Neuronal stem cell (in vitro differentiated cells): ENCODE results near the gene DMGDH.

Source experiments
- DNase-seq: peaks from one replicate; pipeline ENCODE4 v3.0.0-alpha.2; 2013; ENCODE audit warnings: low spot score
- H2AFZ ChIP-seq: one replicate; pipeline ENCODE4 v1.6.1; 2013; ENCODE audit warnings: mild to moderate bottlenecking, low read length, inconsistent platforms
- H2AK5ac ChIP-seq: 2 replicates; pipeline ENCODE4 v1.6.1; 2013; ENCODE audit warnings: low read depth, mild to moderate bottlenecking, inconsistent platforms, low read length, moderate library complexity, mixed read lengths
- H2BK120ac ChIP-seq: 2 replicates; pipeline ENCODE4 v1.6.1; 2013; ENCODE audit warnings: low read depth, mild to moderate bottlenecking, inconsistent platforms, low read length, moderate library complexity, mixed read lengths
- H2BK12ac ChIP-seq: one replicate; pipeline ENCODE4 v1.6.1; 2013; ENCODE audit warnings: low read length, inconsistent platforms
- H2BK15ac ChIP-seq: 2 replicates; pipeline ENCODE4 v1.6.1; 2013; ENCODE audit warnings: mild to moderate bottlenecking, low read length, inconsistent platforms, mixed read lengths
- H2BK5ac ChIP-seq: one replicate; pipeline ENCODE4 v1.6.1; 2013; ENCODE audit warnings: inconsistent platforms, mild to moderate bottlenecking, low read length, moderate library complexity
- H3K14ac ChIP-seq: one replicate; pipeline ENCODE4 v1.6.1; 2013; ENCODE audit warnings: low read length, inconsistent platforms
- H3K18ac ChIP-seq: 2 replicates; pipeline ENCODE4 v1.6.1; 2013; ENCODE audit warnings: low read length, inconsistent platforms
- H3K23ac ChIP-seq: 2 replicates; pipeline ENCODE4 v1.6.1; 2013; ENCODE audit warnings: low read depth, mild to moderate bottlenecking, mixed read lengths, low read length, inconsistent platforms; ENCODE audit not compliant: poor library complexity
- H3K27ac ChIP-seq: replicated peaks from 3 replicates; pipeline ENCODE4 v1.5.1; 2013; ENCODE audit warnings: low read length, inconsistent platforms
- H3K27me3 ChIP-seq, 3 experiments: 2 replicates each; pipeline ENCODE4 v1.6.1; 2013; ENCODE audit warnings: low read length in 3 of 3, mild to moderate bottlenecking in 2 of 3, inconsistent platforms in 1 of 3, low read depth in 1 of 3, mixed read lengths in 1 of 3, moderate library complexity in 1 of 3; ENCODE audit not compliant: control insufficient read depth in 3 of 3, insufficient read depth in 3 of 3
- H3K36me3 ChIP-seq, 2 donors: replicated peaks in 1 of 2; 2 replicates each; pipeline ENCODE4 v1.6.1; 2013; ENCODE audit warnings: low read length in 2 of 2; ENCODE audit not compliant: control insufficient read depth in 2 of 2, insufficient read depth in 2 of 2
- H3K4ac ChIP-seq: 2 replicates; pipeline ENCODE4 v1.6.1; 2013; ENCODE audit warnings: inconsistent platforms, mild to moderate bottlenecking, low read length, moderate library complexity
- H3K4me1 ChIP-seq, 2 donors: 1 replicate in 1 of 2; 2 replicates in 1 of 2; pipeline ENCODE4 v1.6.1; 2013; ENCODE audit warnings: low read length in 2 of 2, low read depth in 1 of 2; ENCODE audit not compliant: control insufficient read depth in 2 of 2, insufficient read depth in 1 of 2
- H3K4me2 ChIP-seq: one replicate; pipeline ENCODE4 v1.6.1; 2013; ENCODE audit warnings: mild to moderate bottlenecking, low read length, inconsistent platforms; ENCODE audit not compliant: insufficient read depth, poor library complexity, severe bottlenecking
- H3K4me3 ChIP-seq, 2 donors: 2 replicates each; pipeline ENCODE4 v1.5.1; 2013; ENCODE audit warnings: low read length in 2 of 2, mild to moderate bottlenecking in 2 of 2, inconsistent platforms in 1 of 2, moderate library complexity in 1 of 2
- H3K79me1 ChIP-seq: one replicate; pipeline ENCODE4 v1.6.1; 2013; ENCODE audit warnings: low read depth, mild to moderate bottlenecking, inconsistent platforms, low read length, moderate library complexity
- H3K9ac ChIP-seq: one replicate; pipeline ENCODE4 v1.6.1; 2013; ENCODE audit warnings: mild to moderate bottlenecking, low read depth, low read length, inconsistent platforms; ENCODE audit not compliant: poor library complexity
- H3K9me3 ChIP-seq, 2 donors: replicated peaks in 1 of 2; 2 replicates each; pipeline versions ENCODE3 to v1.6.1; 2013; ENCODE audit warnings: low read length in 2 of 2, mild to moderate bottlenecking in 2 of 2, inconsistent platforms in 1 of 2, low read depth in 1 of 2, mixed read lengths in 1 of 2, moderate library complexity in 1 of 2; ENCODE audit not compliant: control insufficient read depth in 2 of 2, insufficient read depth in 1 of 2
- H4K8ac ChIP-seq: one replicate; pipeline ENCODE4 v1.6.1; 2013; ENCODE audit warnings: low read depth, mild to moderate bottlenecking, inconsistent platforms, low read length, moderate library complexity
- H4K91ac ChIP-seq: one replicate; pipeline ENCODE4 v1.6.1; 2013; ENCODE audit warnings: low read length, low read depth, mild to moderate bottlenecking, inconsistent platforms; ENCODE audit not compliant: poor library complexity
- WGBS, 2 donors: extraction: QIAGEN DNeasy Blood & Tissue Kit; methylation state at CpG; one replicate each; pipeline ENCODE4 v1.1.7; 2013; ENCODE audit warnings: missing lambda C conversion rate in 2 of 2, mixed read lengths in 1 of 2; ENCODE audit not compliant: insufficient read length in 2 of 2, insufficient replicate concordance in 1 of 2; ENCODE audit errors: extremely low coverage in 2 of 2; 5-methylcytosine and 5-hydroxymethylcytosine counted together

DMGDH gene

GRCh38 chr5:78959767-78960166 is 109.7 kb downstream of the DMGDH start:
- no peak overlapping the region for H3K9ac ChIP-seq
- peaks cover 0 to 4% of the 10 kb centered on the region in 2 donors for H3K4me1 ChIP-seq
- no peak overlapping the region for H3K18ac ChIP-seq
- no peak overlapping the region for H3K4ac ChIP-seq
- no peak overlapping the region for H3K14ac ChIP-seq
- no peak overlapping the region for H4K8ac ChIP-seq
- no peak overlapping the region for H2BK5ac ChIP-seq
- H3K36me3 ChIP-seq, result peaks cover 0 to 23% of the 10 kb centered on the region in 2 donors
- H3K9me3 ChIP-seq, result no peaks in the 10 kb centered on the region
- no peaks in the 10 kb centered on the region for H3K79me1 ChIP-seq
- no peak overlapping the region for H2AK5ac ChIP-seq
- no peak overlapping the region for H3K4me3 ChIP-seq
- H2BK15ac ChIP-seq, result no peak overlapping the region
- DNase-seq, result no peak
- H2BK120ac ChIP-seq, result no peak overlapping the region
- H4K91ac ChIP-seq, result no peak overlapping the region
- no peak overlapping the region for H3K23ac ChIP-seq
- no peak overlapping the region for H2AFZ ChIP-seq
- H3K4me2 ChIP-seq, result no peak overlapping the region
- WGBS, 2 donors, result no CpG with 5 or more reads among the region's 1 CpG
- no peak overlapping the region for H3K27ac ChIP-seq
- no peaks in the 10 kb centered on the region for H3K27me3 ChIP-seq
- H2BK12ac ChIP-seq, result no peak overlapping the region

GRCh38 chr5:78958672-78959445 is 110.6 kb downstream of the DMGDH start:
- Histone ChIP-seq H2AFZ (no peak overlapping the region), H3K79me1 (no peaks in the 10 kb centered on the region), H2BK15ac (no peak overlapping the region), H4K8ac (no peak overlapping the region), H3K23ac (no peak overlapping the region), H4K91ac (no peak overlapping the region), H3K9ac (no peak overlapping the region), H2AK5ac (no peak overlapping the region), H2BK120ac (no peak overlapping the region), H3K4me1 (peaks cover 0 to 4% of the 10 kb centered on the region in 2 donors), H3K14ac (no peak overlapping the region), H3K27me3 (no peaks in the 10 kb centered on the region), H3K36me3 (peaks cover 0 to 19% of the 10 kb centered on the region in 2 donors), H3K4me3 (no peak overlapping the region), H3K18ac (no peak overlapping the region), H3K4ac (no peak overlapping the region), H2BK12ac (no peak overlapping the region), H3K4me2 (no peak overlapping the region), H3K9me3 (no peaks in the 10 kb centered on the region), H3K27ac (no peak overlapping the region), H2BK5ac (no peak overlapping the region)
- WGBS, 2 donors, result no CpG with 5 or more reads among the region's 3 CpGs
- DNase-seq, result no peak

GRCh38 chr5:78956901-78957300 is 112.6 kb downstream of the DMGDH start:
- H3K4me1 ChIP-seq, result peaks cover 0 to 4% of the 10 kb centered on the region in 2 donors
- no peak overlapping the region for H3K14ac ChIP-seq
- H2BK15ac ChIP-seq, result no peak overlapping the region
- no peak for DNase-seq
- no peaks in the 10 kb centered on the region for H3K27me3 ChIP-seq
- H3K36me3 ChIP-seq, result peaks cover 0 to 7% of the 10 kb centered on the region in 2 donors
- no peak overlapping the region for H3K27ac ChIP-seq
- no peak overlapping the region for H3K4me3 ChIP-seq
- no peaks in the 10 kb centered on the region for H3K9me3 ChIP-seq
- H3K23ac ChIP-seq, result no peak overlapping the region
- no CpG with 5 or more reads among the region's 1 CpG for WGBS, 2 donors
- H3K9ac ChIP-seq, result no peak overlapping the region
- no peak overlapping the region for H2AK5ac ChIP-seq
- H3K18ac ChIP-seq, result no peak overlapping the region
- H2AFZ ChIP-seq, result no peak overlapping the region
- H4K91ac ChIP-seq, result no peak overlapping the region
- H3K4ac ChIP-seq, result no peak overlapping the region
- no peak overlapping the region for H4K8ac ChIP-seq
- no peaks in the 10 kb centered on the region for H3K79me1 ChIP-seq
- H3K4me2 ChIP-seq, result no peak overlapping the region
- H2BK120ac ChIP-seq, result no peak overlapping the region
- H2BK5ac ChIP-seq, result no peak overlapping the region
- H2BK12ac ChIP-seq, result no peak overlapping the region

GRCh38 chr5:78953092-78953800 is 116.2 kb downstream of the DMGDH start:
- no peak overlapping the region for H3K4me2 ChIP-seq
- H3K4me1 ChIP-seq, result peaks cover 0 to 4% of the 10 kb centered on the region in 2 donors
- no peak for DNase-seq
- no peak overlapping the region for H2BK15ac ChIP-seq
- H3K4ac ChIP-seq, result no peak overlapping the region
- H3K9ac ChIP-seq, result no peak overlapping the region
- no peaks in the 10 kb centered on the region for H3K9me3 ChIP-seq
- H4K8ac ChIP-seq, result no peak overlapping the region
- no peak overlapping the region for H2AK5ac ChIP-seq
- no peaks in the 10 kb centered on the region for H3K27me3 ChIP-seq
- H2BK12ac ChIP-seq, result no peak overlapping the region
- H3K14ac ChIP-seq, result no peak overlapping the region
- H3K4me3 ChIP-seq, result no peak overlapping the region
- no peak overlapping the region for H2BK120ac ChIP-seq
- no peak overlapping the region for H3K23ac ChIP-seq
- H3K36me3 ChIP-seq, result peaks cover 0 to 7% of the 10 kb centered on the region in 2 donors
- no peaks in the 10 kb centered on the region for H3K79me1 ChIP-seq
- no peak overlapping the region for H4K91ac ChIP-seq
- H2BK5ac ChIP-seq, result no peak overlapping the region
- H2AFZ ChIP-seq, result no peak overlapping the region
- no peak overlapping the region for H3K27ac ChIP-seq
- H3K18ac ChIP-seq, result no peak overlapping the region
- no CpG with 5 or more reads among the region's 4 CpGs for WGBS, 2 donors
